Thyroid gland (tissue), 4 donors: ENCODE data around the gene NLGN3. TPM values are rescaled to one million over a fixed set of nuclear protein-coding genes. Genes with fewer than 3 reads are reported as not detected.
"Not testable (repeated sequence)": the region's sequence is repeated elsewhere in the genome, so short reads cannot be mapped to it uniquely, and the experiment has no call there.

Experiments used
- DNase-seq, 2 donors: peaks; one replicate each; pipeline ENCODE4 v3.0.0-alpha.2; 2019
- H3K27ac ChIP-seq, 3 donors: fragments of 200-600 bp; sonication (generic); 1 replicate in 2 of 3; 2 replicates in 1 of 3; pipeline ENCODE4 v1.5.1; 2016 to 2019; ENCODE audit warnings: mild to moderate bottlenecking in 1 of 3, moderate library complexity in 1 of 3
- H3K27me3 ChIP-seq: fragments of 200-600 bp; sonication (generic); one replicate; pipeline ENCODE4 v1.5.1; 2019
- H3K36me3 ChIP-seq, 2 donors: fragments of 200-600 bp; sonication (generic); one replicate each; pipeline ENCODE4 v1.5.1; 2016 to 2019
- H3K4me1 ChIP-seq, 2 donors: fragments of 200-600 bp; sonication (generic); one replicate each; pipeline ENCODE4 v1.5.1; 2017 to 2019
- H3K4me3 ChIP-seq, 3 donors: fragments of 200-600 bp; sonication (generic); replicated peaks in 1 of 3; 1 replicate in 2 of 3; 2 replicates in 1 of 3; pipeline ENCODE4 v1.5.1; 2016; ENCODE audit warnings: mild to moderate bottlenecking in 1 of 3
- H3K9me3 ChIP-seq: fragments of 200-600 bp; sonication (generic); one replicate; pipeline ENCODE4 v1.5.1; 2017
- POLR2A ChIP-seq, 2 donors: fragments of 450-650 bp; IDR thresholded peaks; one replicate each; pipeline ENCODE4 v1.6.1; 2017; ENCODE audit warnings: antibody characterized with exemption in 2 of 2, mild to moderate bottlenecking in 2 of 2, moderate library complexity in 1 of 2
- WGBS, 2 donors: methylation state at CpG; one replicate each; pipeline ENCODE4 v1.1.5; 2017; 5-methylcytosine and 5-hydroxymethylcytosine counted together
- intact Hi-C: fragments of 100-400 bp; cut with DNase I; formaldehyde crosslinking; loops from one replicate; pipeline ENCODE4 v1.15.1; 2023
- total RNA-seq, 4 donors: library from RNA; depleted of rRNA; stranded (reverse); fragments of >200 nt; gene quantifications; one replicate each; pipeline ENCODE4 v1.2.3, GENCODE V29; 2016
- TF ChIP-seq, protein P1 (sequence below), 6 experiments: fragments of 200-600 bp in 3 of 6; fragments of 450-650 bp in 3 of 6; sonication (generic) in 3 of 6; IDR thresholded peaks; one replicate each; pipeline ENCODE4 v1.5.1; 2016 to 2019; ENCODE audit warnings: antibody characterized with exemption in 6 of 6, mild to moderate bottlenecking in 2 of 6, inconsistent platforms in 1 of 6, moderate library complexity in 1 of 6

The NLGN3 gene
- total RNA-seq, 4 donors from 2014 or later: 0.13 to 0.46 (median 0.39) TPM

DNA sequence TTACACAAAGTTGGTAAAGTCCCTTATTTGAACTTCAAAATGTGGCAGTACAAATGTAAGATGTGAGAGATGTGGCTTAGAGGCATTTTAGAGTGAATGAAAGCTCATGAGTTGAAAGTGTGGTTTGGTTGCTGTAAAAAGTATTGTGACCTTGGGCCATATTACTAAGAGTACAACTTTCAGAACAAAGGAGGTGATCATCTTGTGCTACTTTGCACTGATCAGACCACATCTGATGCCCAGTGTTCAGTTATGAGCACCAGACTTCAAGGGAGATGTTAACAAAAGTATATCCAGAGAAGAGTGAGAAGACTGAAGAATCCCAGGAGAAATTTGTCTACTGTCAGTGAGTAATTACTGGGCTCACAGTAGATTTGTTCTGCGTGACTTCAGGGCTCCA lies 30.2 kb downstream of the NLGN3 start:
- WGBS, 2 donors: 94 to 95% methylated on average over 1 of the region's 1 CpG
- Histone ChIP-seq H3K27ac (no peak overlapping the region), H3K9me3 (no peaks in the 10 kb centered on the region), H3K4me1 (peaks cover 0 to 3% of the 10 kb centered on the region in 2 donors), H3K27me3 (no peaks in the 10 kb centered on the region), H3K36me3 (no peaks in the 10 kb centered on the region), H3K4me3 (no peak overlapping the region)
- TF ChIP-seq, protein P1, sequence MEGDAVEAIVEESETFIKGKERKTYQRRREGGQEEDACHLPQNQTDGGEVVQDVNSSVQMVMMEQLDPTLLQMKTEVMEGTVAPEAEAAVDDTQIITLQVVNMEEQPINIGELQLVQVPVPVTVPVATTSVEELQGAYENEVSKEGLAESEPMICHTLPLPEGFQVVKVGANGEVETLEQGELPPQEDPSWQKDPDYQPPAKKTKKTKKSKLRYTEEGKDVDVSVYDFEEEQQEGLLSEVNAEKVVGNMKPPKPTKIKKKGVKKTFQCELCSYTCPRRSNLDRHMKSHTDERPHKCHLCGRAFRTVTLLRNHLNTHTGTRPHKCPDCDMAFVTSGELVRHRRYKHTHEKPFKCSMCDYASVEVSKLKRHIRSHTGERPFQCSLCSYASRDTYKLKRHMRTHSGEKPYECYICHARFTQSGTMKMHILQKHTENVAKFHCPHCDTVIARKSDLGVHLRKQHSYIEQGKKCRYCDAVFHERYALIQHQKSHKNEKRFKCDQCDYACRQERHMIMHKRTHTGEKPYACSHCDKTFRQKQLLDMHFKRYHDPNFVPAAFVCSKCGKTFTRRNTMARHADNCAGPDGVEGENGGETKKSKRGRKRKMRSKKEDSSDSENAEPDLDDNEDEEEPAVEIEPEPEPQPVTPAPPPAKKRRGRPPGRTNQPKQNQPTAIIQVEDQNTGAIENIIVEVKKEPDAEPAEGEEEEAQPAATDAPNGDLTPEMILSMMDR (IDR thresholded peaks at IDR 0.05): no peak
- TF ChIP-seq POLR2A (IDR thresholded peaks at IDR 0.05): no peak
- DNase-seq: no peak
- intact Hi-C loops: loop anchor here (10.0 kb wide), 1 partner anchor 210 kb away; no protein-coding TSS in a partner anchor

DNA sequence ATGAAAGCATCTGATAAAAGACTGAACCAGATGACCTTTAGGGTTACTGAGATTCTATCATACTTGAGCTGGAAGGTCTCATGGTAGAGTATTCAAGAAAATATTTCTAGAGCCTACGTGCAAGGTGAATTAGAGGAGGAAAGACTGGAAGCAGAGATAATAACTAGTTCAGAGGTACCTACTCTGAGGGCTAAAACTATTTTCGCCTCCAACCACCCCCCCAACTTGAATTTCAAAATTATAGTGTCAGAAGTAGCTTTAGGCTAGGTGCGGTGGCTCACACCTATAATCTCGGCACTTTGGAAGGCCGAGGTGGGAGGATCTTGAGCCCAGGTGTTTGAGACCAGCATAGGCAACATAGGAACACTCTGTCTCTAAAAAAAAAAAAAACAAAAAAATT lies 30.9 kb downstream of the NLGN3 start:
- H3K27ac ChIP-seq: no peak overlapping the region
- no peak overlapping the region for H3K4me3 ChIP-seq
- no peak for DNase-seq
- no peaks in the 10 kb centered on the region for H3K9me3 ChIP-seq
- intact Hi-C loops: loop anchor here (10.0 kb wide), 1 partner anchor 211 kb away; no protein-coding TSS in a partner anchor
- TF ChIP-seq, protein P1 (IDR thresholded peaks at IDR 0.05): no peak
- no peak for TF ChIP-seq POLR2A (IDR thresholded peaks at IDR 0.05)
- H3K4me1 ChIP-seq: peaks cover 0 to 3% of the 10 kb centered on the region in 2 donors
- no peaks in the 10 kb centered on the region for H3K27me3 ChIP-seq
- no peaks in the 10 kb centered on the region for H3K36me3 ChIP-seq
- 91 to 92% methylated on average over 5 of the region's 5 CpGs for WGBS, 2 donors

DNA sequence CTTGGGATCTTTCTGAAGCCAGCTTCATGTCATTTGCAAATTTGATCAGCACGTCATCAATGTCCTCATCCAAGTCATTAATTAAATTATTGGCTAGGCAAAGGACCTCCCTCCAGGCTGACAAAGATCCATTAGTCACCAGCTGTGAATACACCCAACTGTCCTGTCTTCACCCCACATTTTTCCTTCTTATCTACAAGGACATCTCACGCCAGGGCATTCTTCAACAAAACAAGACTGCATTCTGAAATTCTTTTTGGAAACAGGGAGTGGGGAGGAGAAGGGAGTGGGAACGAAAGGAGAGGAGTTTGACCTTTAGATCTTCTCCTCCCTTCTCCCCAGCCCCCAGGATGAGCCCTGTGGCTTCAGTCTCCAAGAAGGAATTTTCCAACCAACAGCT lies 32.7 kb downstream of the NLGN3 start:
- H3K4me1 ChIP-seq: peaks cover 0 to 3% of the 10 kb centered on the region in 2 donors
- H3K27me3 ChIP-seq: no peaks in the 10 kb centered on the region
- no peaks in the 10 kb centered on the region for H3K36me3 ChIP-seq
- H3K9me3 ChIP-seq: no peaks in the 10 kb centered on the region
- DNase-seq: no peak
- H3K4me3 ChIP-seq: no peak overlapping the region
- H3K27ac ChIP-seq: no peak overlapping the region
- intact Hi-C loops: loop anchor here (10.0 kb wide), 1 partner anchor 213 kb away; no protein-coding TSS in a partner anchor
- WGBS, 2 donors: 67 to 83% methylated on average over 3 of the region's 3 CpGs
- TF ChIP-seq POLR2A (IDR thresholded peaks at IDR 0.05): no peak
- TF ChIP-seq, protein P1 (IDR thresholded peaks at IDR 0.05): no peak

DNA sequence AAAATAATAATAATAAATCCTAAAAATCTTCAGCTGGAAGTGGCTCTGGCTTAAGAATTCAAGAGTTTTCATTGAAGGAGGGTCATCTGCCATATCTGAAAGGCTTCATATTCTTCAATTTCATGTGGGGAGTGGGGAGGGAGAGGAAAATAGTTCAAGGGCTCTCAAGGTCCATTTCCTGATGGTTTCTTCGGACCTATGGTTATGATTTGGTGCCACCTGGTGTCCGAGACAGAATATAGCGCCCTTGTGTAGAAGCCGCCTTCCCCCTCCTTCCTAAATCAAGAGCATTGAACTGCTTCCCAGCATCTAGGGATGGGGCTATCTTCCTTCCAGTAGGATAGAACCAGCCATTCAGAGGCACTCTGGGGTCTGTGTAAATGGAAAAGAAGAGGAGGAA lies 34.3 kb downstream of the NLGN3 start:
- Histone ChIP-seq H3K9me3 (no peaks in the 10 kb centered on the region), H3K4me3 (no peak overlapping the region), H3K36me3 (no peaks in the 10 kb centered on the region), H3K4me1 (peaks cover 0 to 3% of the 10 kb centered on the region in 2 donors), H3K27me3 (no peaks in the 10 kb centered on the region), H3K27ac (no peak overlapping the region)
- TF ChIP-seq POLR2A (IDR thresholded peaks at IDR 0.05): no peak
- TF ChIP-seq, protein P1 (IDR thresholded peaks at IDR 0.05): peak in 5 of 6 experiments; percentile 22 to 72 (median 62)
- peak; percentile 51 to 52 for DNase-seq
- intact Hi-C loops: loop anchor here (10.0 kb wide), 1 partner anchor 214 kb away; no protein-coding TSS in a partner anchor
- WGBS, 2 donors: 0 to 4% methylated on average over 1 to 4 of the region's 4 CpGs

DNA sequence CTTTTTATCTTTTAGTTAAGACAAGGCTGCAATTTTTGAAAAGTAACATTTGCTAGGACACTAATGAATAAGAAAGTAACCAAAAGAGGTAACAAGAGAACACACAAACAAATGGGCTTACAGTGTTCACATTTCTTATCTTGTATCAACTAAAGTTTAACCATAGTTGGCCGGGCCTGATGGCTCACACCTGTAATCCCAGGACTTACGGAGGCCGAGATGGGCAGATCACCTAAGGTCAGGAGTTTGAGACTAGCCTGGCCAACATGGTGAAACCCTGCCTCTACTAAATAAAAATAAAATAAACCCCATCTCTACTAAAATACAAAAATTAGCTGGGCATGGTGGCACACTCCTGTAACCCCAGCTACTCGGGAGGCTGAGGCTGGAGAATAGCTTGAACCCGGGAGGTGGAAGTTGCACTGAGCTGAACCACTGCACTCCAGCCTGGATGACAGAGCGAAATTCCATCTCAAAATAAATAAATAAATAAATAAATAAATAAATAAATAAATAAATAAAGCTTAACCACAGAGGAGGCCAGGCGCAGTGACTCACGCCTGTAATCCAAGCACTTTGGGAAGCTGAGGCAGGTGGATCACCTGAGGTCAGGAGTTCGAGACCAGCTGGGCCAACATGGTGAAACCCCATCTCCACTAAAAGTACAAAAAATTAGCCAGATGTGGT lies 36.1 kb downstream of the NLGN3 start:
- H3K27ac ChIP-seq, H3K36me3 ChIP-seq, intact Hi-C loops, H3K27me3 ChIP-seq, H3K9me3 ChIP-seq, DNase-seq, H3K4me1 ChIP-seq, H3K4me3 ChIP-seq: not testable (repeated sequence)
- 93% methylated on average over 9 of the region's 9 CpGs for WGBS, 2 donors
